OCI-LY3 (cell line): ENCODE results near the gene ATP12A.

Source experiments
- CTCF ChIP-seq: fragments of 200-600, 300-600 bp; sonication (generic); IDR thresholded peaks from 2 replicates; pipeline ENCODE4 v1.5.1; 2014; ENCODE audit warnings: antibody characterized with exemption, low read length, low read depth
- EZH2phosphoT487 ChIP-seq: fragments of 200-600 bp; shearing (Covaris generic); IDR thresholded peaks from 2 replicates; pipeline ENCODE4 v1.6.1; 2018; ENCODE audit warnings: antibody characterized with exemption, mixed run types, low read depth

- TF ChIP-seq CTCF = no peak
- no peak for TF ChIP-seq EZH2phosphoT487
Observed at GRCh38 chr13:24724714-24725113, 44.5 kb downstream of the ATP12A start.
